Hepatocyte (in vitro differentiated cells): ENCODE data around the gene CKLF.

Experiments
- CTCF ChIP-seq: fragments of 200-600 bp; sonication (generic); IDR thresholded peaks from 2 replicates; pipeline ENCODE4 v1.5.1; 2016; ENCODE audit warnings: antibody characterized with exemption, mild to moderate bottlenecking; ENCODE audit not compliant: poor library complexity
- EZH2 ChIP-seq: fragments of 200-600 bp; sonication (generic); IDR thresholded peaks from 2 replicates; pipeline ENCODE4 v1.6.1; 2016; ENCODE audit warnings: antibody characterized with exemption, mild to moderate bottlenecking, borderline replicate concordance
- EZH2phosphoT487 ChIP-seq: fragments of 200-600 bp; sonication (generic); IDR thresholded peaks from one replicate; pipeline ENCODE4 v1.6.1; 2018; ENCODE audit warnings: antibody characterized with exemption, mild to moderate bottlenecking, low read depth, moderate library complexity; ENCODE audit not compliant: unreplicated experiment, severe bottlenecking

GRCh38 chr16:66562409-66562808, 10.0 kb downstream of the CKLF start:
- TF ChIP-seq EZH2, result no peak
- TF ChIP-seq CTCF, result peak; percentile 29
- TF ChIP-seq EZH2phosphoT487, result no peak
